RWPE1 (cell line): Measurements from ENCODE around the gene MICALL1.
A peak's percentile ranks its signal among the peaks of the same experiment; 100 is the strongest.
"Not testable (repeated sequence)": the region's sequence is repeated elsewhere in the genome, so short reads cannot be mapped to it uniquely, and the experiment has no call there.

Experiments used
- CTCF ChIA-PET: fragments of 350-600 bp; sonication (Branson Sonifier 250); formaldehyde crosslinking; extraction: SDS; loops from one replicate; lab custom pipeline; 2021; lab: Yijun Ruan, JAX
- POLR2A ChIA-PET: fragments of 400-600 bp; formaldehyde crosslinking; extraction: SDS; loops from one replicate; lab custom pipeline; 2020; ENCODE audit warnings: antibody characterized with exemption; ENCODE audit not compliant: low non-redundant PET; lab: Yijun Ruan, JAX
- DNase-seq: peaks from one replicate; pipeline ENCODE4 v3.0.0; 2012; ENCODE audit warnings: low spot score
- H3K27ac ChIP-seq: fragments of 450-650 bp; 2 replicates; pipeline ENCODE4 v1.5.1; 2017
- TF ChIP-seq, protein P1 (sequence below): fragments of 450-650 bp; conservative IDR thresholded peaks from 2 replicates; pipeline ENCODE4 v1.5.1; 2017; ENCODE audit warnings: low read depth, mild to moderate bottlenecking

Gene MICALL1

DNA sequence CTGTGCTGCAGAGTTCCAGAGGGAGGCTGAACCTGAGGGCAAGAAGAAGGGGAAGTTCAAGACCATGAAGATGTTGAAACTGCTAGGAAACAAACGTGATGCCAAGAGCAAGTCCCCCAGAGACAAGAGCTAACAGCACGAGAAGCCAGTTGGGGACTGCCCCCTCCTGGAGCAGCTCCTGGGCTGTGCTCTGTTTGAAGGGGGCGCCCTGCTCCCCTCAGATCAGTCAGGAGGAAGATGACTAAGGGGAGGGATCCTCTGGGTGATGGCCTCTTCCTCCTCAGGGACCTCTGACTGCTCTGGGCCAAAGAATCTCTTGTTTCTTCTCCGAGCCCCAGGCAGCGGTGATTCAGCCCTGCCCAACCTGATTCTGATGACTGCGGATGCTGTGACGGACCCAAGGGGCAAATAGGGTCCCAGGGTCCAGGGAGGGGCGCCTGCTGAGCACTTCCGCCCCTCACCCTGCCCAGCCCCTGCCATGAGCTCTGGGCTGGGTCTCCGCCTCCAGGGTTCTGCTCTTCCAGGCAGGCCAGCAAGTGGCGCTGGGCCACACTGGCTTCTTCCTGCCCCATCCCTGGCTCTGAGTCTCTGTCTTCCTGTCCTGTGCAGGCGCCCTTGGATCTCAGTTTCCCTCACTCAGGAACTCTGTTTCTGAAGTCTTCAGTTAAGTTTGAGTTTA, 34.7 kb downstream of the MICALL1 start:
- TF ChIP-seq, protein P1, sequence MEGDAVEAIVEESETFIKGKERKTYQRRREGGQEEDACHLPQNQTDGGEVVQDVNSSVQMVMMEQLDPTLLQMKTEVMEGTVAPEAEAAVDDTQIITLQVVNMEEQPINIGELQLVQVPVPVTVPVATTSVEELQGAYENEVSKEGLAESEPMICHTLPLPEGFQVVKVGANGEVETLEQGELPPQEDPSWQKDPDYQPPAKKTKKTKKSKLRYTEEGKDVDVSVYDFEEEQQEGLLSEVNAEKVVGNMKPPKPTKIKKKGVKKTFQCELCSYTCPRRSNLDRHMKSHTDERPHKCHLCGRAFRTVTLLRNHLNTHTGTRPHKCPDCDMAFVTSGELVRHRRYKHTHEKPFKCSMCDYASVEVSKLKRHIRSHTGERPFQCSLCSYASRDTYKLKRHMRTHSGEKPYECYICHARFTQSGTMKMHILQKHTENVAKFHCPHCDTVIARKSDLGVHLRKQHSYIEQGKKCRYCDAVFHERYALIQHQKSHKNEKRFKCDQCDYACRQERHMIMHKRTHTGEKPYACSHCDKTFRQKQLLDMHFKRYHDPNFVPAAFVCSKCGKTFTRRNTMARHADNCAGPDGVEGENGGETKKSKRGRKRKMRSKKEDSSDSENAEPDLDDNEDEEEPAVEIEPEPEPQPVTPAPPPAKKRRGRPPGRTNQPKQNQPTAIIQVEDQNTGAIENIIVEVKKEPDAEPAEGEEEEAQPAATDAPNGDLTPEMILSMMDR = no peak
- POLR2A ChIA-PET = interaction anchor here (0.7 kb wide), 1 partner anchor 97 kb away, joined by 3 read pairs; the partner anchor contains the start of gene ANKRD54
- DNase-seq = no peak
- H3K27ac ChIP-seq = peak overlapping the region; percentile 39
- CTCF ChIA-PET = interaction anchor here (0.7 kb wide), 1 partner anchor 50 kb away, joined by 4 read pairs; no protein-coding TSS in a partner anchor

DNA sequence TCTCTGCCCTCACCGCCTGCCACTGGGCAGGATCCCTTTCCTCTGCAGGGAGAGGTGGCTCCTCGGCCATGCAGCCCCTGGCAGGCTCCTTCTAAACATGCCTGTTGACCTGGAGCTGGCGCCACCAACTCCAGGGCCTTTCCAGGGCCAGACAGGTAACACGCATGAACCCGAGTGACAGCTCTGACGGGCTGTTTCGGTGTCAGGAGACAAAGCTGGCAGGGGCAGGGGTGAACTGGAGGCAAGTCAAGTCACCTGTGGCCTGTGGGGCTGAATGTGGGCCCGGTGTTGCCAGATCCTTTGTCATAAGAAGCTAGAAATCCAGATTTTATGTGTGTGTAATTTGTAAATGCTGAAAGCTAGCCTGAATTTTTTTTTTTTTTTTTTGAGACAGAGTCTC, 36.0 kb downstream of the MICALL1 start:
- DNase-seq = no peak
- TF ChIP-seq, protein P1 = no peak
- H3K27ac ChIP-seq = peak overlapping the region; percentile 39
- ChIA-PET CTCF (no interaction called here), POLR2A (no interaction called here)

DNA sequence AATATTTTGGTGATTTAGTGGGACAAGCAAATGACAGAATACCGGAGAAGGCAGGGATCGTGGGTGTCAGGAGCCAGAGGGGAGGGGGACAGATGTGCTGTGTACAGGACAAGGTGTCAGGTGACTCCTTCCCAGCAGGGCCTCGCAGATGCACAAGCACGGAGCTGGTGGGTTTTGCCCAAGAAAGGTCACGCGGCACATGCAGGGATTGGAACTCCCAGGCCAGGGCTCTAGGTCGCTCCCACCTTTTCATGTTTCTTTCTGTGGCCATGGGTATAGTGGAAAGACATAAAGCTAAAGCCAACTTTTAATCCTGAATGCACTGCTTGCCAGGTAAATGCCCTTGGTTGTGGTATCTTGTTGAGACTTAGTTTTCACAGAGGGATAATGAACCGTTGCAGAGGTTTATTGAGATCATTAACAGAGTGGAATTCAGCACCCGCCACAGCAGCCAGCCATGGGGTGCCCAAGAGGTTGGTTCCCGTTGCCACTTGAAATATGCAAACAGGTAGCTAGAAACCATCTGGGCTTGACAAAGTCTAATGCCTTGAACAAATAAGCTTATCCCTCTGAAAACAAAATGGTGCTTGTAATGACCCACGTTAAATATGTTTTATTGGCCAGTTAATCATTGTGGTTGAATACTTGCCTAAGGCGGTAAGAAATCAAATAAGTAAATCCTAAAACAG, 37.2 kb downstream of the MICALL1 start:
- CTCF ChIA-PET = interaction anchor here (0.5 to 0.6 kb wide), 2 partner anchors 70 to 126 kb away, joined by 4 to 5 read pairs; no protein-coding TSS in a partner anchor

DNA sequence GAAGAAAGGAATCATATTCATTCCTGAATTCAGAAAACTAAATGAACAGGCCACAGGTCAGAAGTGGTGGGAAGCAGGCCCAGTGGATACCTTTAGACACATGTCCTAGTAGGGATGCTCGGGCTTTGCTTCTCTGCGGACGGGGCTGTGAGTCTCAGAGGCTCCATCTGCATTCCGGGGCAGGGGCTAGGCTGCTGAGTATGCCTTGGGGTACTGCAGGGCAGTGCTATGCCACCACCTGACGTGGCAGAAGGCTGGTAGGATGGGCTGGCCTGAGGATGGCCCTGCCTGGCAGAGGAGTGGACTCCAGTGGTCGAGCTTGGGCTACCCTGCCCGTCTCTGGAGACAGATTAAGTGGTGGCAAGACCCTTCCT, 37.7 kb downstream of the MICALL1 start:
- CTCF ChIA-PET = interaction anchor here (0.5 kb wide), 1 partner anchor 70 kb away, joined by 4 read pairs; no protein-coding TSS in a partner anchor
- TF ChIP-seq, protein P1 = no peak
- POLR2A ChIA-PET = no interaction called here
- H3K27ac ChIP-seq = peak overlapping the region; percentile 47
- DNase-seq = no peak

More for the DNA sequence above, 37.2 kb downstream of the MICALL1 start:
- H3K27ac ChIP-seq = peak overlapping the region; percentile 47
- DNase-seq = no peak
- POLR2A ChIA-PET = no interaction called here
- TF ChIP-seq, protein P1 = no peak

DNA sequence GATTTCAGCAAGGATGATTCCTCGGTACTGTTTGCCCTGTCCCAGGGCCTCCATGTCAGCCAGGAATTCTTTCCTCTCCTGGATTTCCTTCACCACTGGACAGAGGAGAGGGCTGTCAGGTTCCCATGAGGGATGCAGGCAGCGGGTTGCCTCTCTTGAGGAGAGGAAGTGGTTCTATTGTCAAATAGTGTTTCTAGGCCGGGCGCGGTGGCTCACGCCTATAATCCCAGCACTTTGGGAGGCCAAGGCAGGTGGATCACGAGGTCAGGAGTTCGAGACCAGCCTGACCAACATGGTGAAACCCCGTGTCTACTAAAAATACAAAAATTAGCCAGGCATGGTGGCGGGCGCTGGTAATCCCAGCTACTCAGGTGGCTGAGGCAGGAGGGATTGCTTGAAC, 38.3 kb downstream of the MICALL1 start:
- POLR2A ChIA-PET, CTCF ChIA-PET: not testable (repeated sequence)
- peak overlapping the region; percentile 47 for H3K27ac ChIP-seq

DNA sequence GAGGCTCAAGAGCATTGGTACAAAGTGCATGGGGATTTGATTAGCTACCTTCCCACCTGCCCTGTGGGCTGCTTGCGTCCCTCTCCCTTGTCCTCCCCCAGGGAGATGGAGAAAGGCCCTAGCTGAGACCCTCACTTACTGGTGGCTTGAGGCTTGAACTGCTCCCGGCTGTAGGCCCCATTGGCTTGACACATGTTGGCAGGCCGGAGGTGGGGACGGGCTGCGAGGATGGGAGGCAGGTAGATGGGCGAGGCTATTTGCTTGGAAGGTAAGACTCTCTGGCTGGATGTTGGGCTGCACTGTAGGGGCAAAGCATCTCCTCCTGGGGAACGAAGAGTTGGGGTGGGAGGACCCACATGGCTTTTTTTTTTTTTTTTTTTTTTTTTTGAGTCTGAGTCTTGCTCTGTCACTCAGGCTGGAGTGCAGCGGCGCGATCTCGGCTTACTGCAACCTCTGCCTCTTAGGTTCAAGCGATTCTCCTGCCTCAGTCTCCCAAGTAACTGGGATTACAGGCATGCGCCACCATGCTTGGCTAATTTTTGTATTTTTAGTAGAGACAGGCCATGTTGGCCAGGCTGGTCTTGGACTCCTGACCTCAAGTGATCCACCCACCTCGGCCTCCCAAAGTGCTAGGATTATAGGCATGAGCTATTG, 41.2 kb downstream of the MICALL1 start:
- POLR2A ChIA-PET, CTCF ChIA-PET, DNase-seq: not testable (repeated sequence)
- peak overlapping the region; percentile 14; the same call in 1 of the 2 replicates for H3K27ac ChIP-seq

More for the DNA sequence above, 38.3 kb downstream of the MICALL1 start:
- not testable (repeated sequence) for DNase-seq

DNA sequence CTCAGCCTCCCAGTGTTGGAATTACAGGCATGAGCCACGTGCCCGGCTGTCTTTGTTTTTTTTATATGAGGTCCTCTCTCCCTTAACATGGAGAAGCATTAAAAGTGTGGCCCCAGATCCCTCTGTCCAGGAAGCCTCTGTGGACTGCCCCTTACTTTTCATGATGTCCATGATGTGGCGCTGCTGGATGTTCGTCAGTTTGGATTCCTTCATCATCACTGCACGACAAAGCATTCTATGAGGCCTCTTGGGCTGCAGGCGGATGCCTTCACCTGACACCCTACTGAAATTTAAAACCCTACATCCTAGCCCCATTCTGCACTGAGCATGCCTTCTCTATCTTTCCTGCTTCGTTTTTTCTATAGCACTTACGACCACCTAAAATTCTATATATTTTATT, 45.2 kb downstream of the MICALL1 start:
- CTCF ChIA-PET = interaction anchor here (0.7 kb wide), 1 partner anchor 1001 kb away, joined by 3 read pairs; no protein-coding TSS in a partner anchor
- no peak for DNase-seq
- no peak overlapping the region for H3K27ac ChIP-seq
- TF ChIP-seq, protein P1 = no peak
- POLR2A ChIA-PET = interaction anchor here (0.6 kb wide), 1 partner anchor 636 kb away, joined by 14 read pairs; no protein-coding TSS in a partner anchor

DNA sequence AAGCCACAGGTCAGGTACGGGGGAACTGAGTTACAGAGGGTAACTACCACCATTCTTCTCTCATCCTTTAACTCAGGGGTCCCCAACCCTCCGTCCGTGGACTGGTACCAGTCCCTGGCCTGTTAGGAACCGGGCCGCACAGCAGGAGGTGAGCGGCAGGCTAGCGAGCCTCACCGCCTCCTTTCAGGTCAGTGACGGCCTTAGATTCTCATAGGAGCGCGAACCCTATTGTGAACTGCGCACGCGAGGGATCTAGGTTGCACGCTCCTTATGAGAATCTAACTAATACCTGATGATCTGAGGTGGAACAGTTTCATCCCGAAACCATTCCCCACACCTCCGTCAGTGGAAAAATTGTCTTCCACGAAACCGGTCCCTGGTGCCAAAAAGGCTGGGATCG, 46.5 kb downstream of the MICALL1 start:
- CTCF ChIA-PET = interaction anchor here (0.6 kb wide), 1 partner anchor 535 kb away, joined by 3 read pairs; no protein-coding TSS in a partner anchor
- H3K27ac ChIP-seq = peak overlapping the region; percentile 67
- DNase-seq, POLR2A ChIA-PET: not testable (repeated sequence)
